ENCODE results near the gene CRACR2A.

DNA sequence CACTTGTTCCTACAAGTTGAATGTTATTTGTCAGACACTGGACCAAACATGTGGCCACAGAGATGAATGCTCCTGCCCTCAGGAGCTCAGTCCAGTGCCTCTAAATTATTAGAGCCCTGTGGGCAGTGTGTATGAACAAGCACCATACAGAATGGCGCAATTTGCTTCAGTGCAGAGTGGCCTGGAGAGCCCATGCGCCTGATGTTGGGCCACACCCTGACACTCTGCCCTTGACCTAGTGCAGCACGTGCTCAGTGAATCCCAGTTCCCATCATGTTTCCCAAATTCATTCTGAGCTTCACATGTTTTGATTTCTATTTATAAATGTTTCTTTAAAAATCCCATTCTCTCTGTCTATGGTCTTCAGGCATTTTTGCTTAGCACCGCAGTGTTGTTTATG is 145.1 kb downstream of the CRACR2A start:
- TF ChIP-seq, protein P1, sequence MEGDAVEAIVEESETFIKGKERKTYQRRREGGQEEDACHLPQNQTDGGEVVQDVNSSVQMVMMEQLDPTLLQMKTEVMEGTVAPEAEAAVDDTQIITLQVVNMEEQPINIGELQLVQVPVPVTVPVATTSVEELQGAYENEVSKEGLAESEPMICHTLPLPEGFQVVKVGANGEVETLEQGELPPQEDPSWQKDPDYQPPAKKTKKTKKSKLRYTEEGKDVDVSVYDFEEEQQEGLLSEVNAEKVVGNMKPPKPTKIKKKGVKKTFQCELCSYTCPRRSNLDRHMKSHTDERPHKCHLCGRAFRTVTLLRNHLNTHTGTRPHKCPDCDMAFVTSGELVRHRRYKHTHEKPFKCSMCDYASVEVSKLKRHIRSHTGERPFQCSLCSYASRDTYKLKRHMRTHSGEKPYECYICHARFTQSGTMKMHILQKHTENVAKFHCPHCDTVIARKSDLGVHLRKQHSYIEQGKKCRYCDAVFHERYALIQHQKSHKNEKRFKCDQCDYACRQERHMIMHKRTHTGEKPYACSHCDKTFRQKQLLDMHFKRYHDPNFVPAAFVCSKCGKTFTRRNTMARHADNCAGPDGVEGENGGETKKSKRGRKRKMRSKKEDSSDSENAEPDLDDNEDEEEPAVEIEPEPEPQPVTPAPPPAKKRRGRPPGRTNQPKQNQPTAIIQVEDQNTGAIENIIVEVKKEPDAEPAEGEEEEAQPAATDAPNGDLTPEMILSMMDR (IDR thresholded peaks at IDR 0.05): no peak
- no peak for TF ChIP-seq POLR2A (IDR thresholded peaks at IDR 0.05)
